ENCODE data around the gene UBE2R2. TPM values are rescaled to one million over a fixed set of nuclear protein-coding genes. Genes with fewer than 3 reads are reported as not detected.

UBE2R2 gene
- total RNA-seq, 1 donor from 2014 or later: 18.3 TPM

DNA sequence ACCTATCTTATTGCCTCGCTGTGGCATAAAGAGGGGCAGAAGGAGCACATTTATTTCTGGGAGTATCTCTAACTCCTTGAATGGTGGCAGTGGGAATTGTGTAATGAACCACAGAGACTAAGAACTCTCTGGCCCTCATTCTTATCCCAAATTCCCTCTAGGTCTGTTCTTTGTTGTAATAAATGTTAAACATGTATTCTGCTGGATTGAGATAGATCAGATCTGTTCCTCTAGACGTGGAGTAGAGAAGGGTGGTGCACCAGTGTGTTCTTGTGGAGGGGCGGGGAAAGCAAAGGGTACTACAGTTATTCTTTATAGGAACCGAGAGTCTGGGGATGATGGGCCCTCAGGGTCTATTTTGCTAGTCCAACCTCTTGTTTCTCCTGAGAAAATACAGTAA, 90.4 kb downstream of the UBE2R2 start:
- H3K27ac ChIP-seq (ENCODE audit: low read depth, low read length): no peak overlapping the region
- no peak overlapping the region for H3K9ac ChIP-seq (ENCODE audit: low read depth in 1 of 3, low read length in 3 of 3)
- H3K4me3 ChIP-seq (ENCODE audit: low read length in 3 of 3): no peak overlapping the region
- H3K36me3 ChIP-seq (ENCODE audit: control insufficient read depth in 3 of 3, insufficient read depth in 3 of 3, low read length in 3 of 3): peaks cover 0 to 4% (median 0%) of the 10 kb centered on the region in 3 donors
- H3K9me3 ChIP-seq (ENCODE audit: control insufficient read depth in 3 of 3, low read length in 3 of 3): no peaks in the 10 kb centered on the region
- H3K4me1 ChIP-seq (ENCODE audit: control insufficient read depth in 3 of 3, insufficient read depth in 3 of 3, low read length in 3 of 3): peaks cover 0 to 9% (median 8%) of the 10 kb centered on the region in 3 donors
- no peaks in the 10 kb centered on the region for H3K27me3 ChIP-seq (ENCODE audit: control insufficient read depth in 3 of 3, insufficient read depth in 3 of 3, low read length in 3 of 3)

DNA sequence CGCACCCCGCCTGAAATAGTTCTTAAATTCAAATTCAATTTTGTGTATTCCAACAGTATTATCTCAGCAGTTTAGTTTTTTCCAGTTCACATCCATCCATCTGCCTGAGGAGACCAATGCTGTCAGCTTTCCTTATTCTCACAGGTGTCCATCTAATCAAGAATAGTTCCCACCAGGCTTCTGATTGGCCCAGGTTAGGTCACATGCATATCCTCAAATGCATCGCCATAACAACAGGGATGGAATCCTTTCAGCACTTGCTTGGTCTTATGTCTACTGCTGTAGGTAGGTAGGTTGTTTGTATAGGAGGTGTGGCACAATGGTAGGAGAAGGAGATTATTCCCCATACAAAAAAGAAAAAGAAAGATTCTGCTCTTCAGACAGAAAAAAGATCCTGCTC, 91.2 kb downstream of the UBE2R2 start:
- H3K27me3 ChIP-seq (ENCODE audit: control insufficient read depth in 3 of 3, insufficient read depth in 3 of 3, low read length in 3 of 3): no peaks in the 10 kb centered on the region
- H3K9ac ChIP-seq (ENCODE audit: low read depth in 1 of 3, low read length in 3 of 3): no peak overlapping the region
- H3K4me1 ChIP-seq (ENCODE audit: control insufficient read depth in 3 of 3, insufficient read depth in 3 of 3, low read length in 3 of 3): peaks cover 0 to 9% (median 8%) of the 10 kb centered on the region in 3 donors
- H3K27ac ChIP-seq (ENCODE audit: low read depth, low read length): no peak overlapping the region
- no peak overlapping the region for H3K4me3 ChIP-seq (ENCODE audit: low read length in 3 of 3)
- H3K36me3 ChIP-seq (ENCODE audit: control insufficient read depth in 3 of 3, insufficient read depth in 3 of 3, low read length in 3 of 3): peaks cover 1 to 9% (median 4%) of the 10 kb centered on the region in 3 donors
- no peaks in the 10 kb centered on the region for H3K9me3 ChIP-seq (ENCODE audit: control insufficient read depth in 3 of 3, low read length in 3 of 3)

DNA sequence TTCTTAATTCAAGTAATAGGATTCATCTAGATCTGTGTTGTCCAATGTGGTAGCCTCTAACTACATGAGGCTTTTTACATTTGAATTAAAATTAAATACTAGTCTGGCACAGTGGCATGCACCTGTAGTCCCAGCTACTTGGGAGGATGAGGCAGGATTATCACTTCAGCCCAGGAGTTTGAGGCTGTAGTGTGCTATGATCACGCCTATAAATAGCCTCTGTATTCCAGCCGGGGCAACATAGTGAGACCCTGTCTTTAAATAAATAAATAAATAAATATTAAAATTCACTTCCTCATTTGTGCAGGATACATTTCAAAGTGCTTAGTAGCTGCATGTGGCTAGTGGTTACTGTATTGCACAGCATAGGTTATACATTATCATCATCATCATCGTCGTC, 91.8 kb downstream of the UBE2R2 start:
- H3K36me3 ChIP-seq (ENCODE audit: control insufficient read depth in 3 of 3, insufficient read depth in 3 of 3, low read length in 3 of 3): peaks cover 3 to 10% (median 7%) of the 10 kb centered on the region in 3 donors

DNA sequence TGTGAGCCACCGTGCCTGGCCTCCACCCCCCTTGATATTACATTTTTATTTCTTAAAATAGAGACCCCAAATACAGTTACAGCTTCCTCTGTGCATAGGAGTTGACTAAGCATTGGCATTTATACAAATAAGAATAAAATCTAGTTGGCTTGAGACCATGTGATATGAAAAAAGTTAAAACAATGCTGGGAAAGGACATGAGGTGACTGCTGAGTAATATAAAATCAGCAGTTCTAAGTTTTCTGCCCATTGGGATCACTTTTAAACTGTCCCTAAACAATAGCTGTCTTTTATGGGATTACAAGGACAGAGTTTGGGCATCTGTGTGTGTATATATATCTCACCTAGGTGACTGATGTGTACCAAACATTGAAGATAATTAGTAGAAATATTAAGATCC, 96.6 kb downstream of the UBE2R2 start:
- H3K9me3 ChIP-seq (ENCODE audit: control insufficient read depth in 3 of 3, low read length in 3 of 3): no peaks in the 10 kb centered on the region
- no peaks in the 10 kb centered on the region for H3K4me1 ChIP-seq (ENCODE audit: control insufficient read depth in 3 of 3, insufficient read depth in 3 of 3, low read length in 3 of 3)
- H3K9ac ChIP-seq (ENCODE audit: low read depth in 1 of 3, low read length in 3 of 3): no peak overlapping the region
- H3K36me3 ChIP-seq (ENCODE audit: control insufficient read depth in 3 of 3, insufficient read depth in 3 of 3, low read length in 3 of 3): peaks cover 17 to 29% (median 22%) of the 10 kb centered on the region in 3 donors
- H3K4me3 ChIP-seq (ENCODE audit: low read length in 3 of 3): no peak overlapping the region
- H3K27ac ChIP-seq (ENCODE audit: low read depth, low read length): no peak overlapping the region
- no peaks in the 10 kb centered on the region for H3K27me3 ChIP-seq (ENCODE audit: control insufficient read depth in 3 of 3, insufficient read depth in 3 of 3, low read length in 3 of 3)

More for the DNA sequence above, 91.8 kb downstream of the UBE2R2 start:
- H3K4me3 ChIP-seq (ENCODE audit: low read length in 3 of 3): no peak overlapping the region
- H3K9me3 ChIP-seq (ENCODE audit: control insufficient read depth in 3 of 3, low read length in 3 of 3): no peaks in the 10 kb centered on the region
- no peak overlapping the region for H3K9ac ChIP-seq (ENCODE audit: low read depth in 1 of 3, low read length in 3 of 3)
- no peaks in the 10 kb centered on the region for H3K27me3 ChIP-seq (ENCODE audit: control insufficient read depth in 3 of 3, insufficient read depth in 3 of 3, low read length in 3 of 3)
- no peak overlapping the region for H3K27ac ChIP-seq (ENCODE audit: low read depth, low read length)
- peaks cover 0 to 9% (median 8%) of the 10 kb centered on the region in 3 donors for H3K4me1 ChIP-seq (ENCODE audit: control insufficient read depth in 3 of 3, insufficient read depth in 3 of 3, low read length in 3 of 3)

DNA sequence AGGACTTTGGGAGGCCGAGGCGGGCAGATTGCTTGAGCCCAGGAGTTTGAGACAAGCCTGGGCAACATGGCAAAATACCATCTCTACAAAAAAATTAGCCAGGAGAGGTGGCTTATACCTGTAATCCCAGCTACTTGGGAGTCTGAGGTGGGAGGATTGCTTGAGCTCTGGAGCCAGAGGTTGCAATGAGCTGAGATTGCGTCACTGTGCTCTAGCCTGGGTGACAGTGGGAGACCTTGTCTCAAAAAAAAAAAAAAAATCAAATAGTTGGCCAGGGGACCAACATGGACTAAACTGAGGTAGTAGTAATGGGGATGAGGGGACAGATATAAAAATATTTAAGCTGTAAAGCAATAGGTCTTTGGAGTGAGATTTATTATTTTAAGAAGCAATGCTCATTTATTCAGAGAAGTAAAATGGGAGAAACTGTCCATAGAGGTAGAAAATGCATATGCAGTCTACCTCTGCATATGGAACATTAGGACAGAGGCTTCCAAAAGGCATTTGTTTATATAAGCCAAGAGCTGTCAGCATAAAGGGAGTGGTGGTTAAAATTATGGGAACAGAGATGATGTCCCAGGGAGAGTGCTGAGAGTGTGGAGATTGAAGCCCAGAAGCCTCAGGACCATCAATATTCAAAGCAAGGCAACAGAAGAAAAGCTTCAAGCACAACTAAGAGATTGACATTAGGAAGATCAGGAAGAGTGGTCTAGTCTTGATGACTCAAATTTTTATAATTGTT, 98.1 kb downstream of the UBE2R2 start:
- H3K9me3 ChIP-seq (ENCODE audit: control insufficient read depth in 3 of 3, low read length in 3 of 3): no peaks in the 10 kb centered on the region
- no peak overlapping the region for H3K4me3 ChIP-seq (ENCODE audit: low read length in 3 of 3)
- no peaks in the 10 kb centered on the region for H3K4me1 ChIP-seq (ENCODE audit: control insufficient read depth in 3 of 3, insufficient read depth in 3 of 3, low read length in 3 of 3)
- H3K27me3 ChIP-seq (ENCODE audit: control insufficient read depth in 3 of 3, insufficient read depth in 3 of 3, low read length in 3 of 3): no peaks in the 10 kb centered on the region
- peaks cover 25 to 36% (median 30%) of the 10 kb centered on the region in 3 donors for H3K36me3 ChIP-seq (ENCODE audit: control insufficient read depth in 3 of 3, insufficient read depth in 3 of 3, low read length in 3 of 3)
- no peak overlapping the region for H3K27ac ChIP-seq (ENCODE audit: low read depth, low read length)
- no peak overlapping the region for H3K9ac ChIP-seq (ENCODE audit: low read depth in 1 of 3, low read length in 3 of 3)

DNA sequence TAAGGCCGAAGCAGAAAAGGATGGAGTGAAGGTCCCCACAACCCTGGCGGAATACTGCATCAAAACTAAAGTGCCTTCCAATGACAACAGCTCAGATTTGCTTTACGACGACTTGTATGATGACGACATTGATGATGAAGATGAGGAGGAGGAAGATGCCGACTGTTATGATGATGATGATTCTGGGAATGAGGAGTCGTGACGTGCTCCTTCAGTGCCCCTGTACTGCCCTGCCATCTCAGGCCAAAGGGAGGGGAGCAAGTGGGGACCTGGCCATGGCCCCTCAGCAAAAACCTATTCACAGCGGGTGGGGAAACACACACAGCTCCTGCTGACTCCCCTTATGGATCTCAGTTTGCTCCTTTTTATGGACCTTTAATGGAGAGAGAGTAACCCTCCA, 100.1 kb downstream of the UBE2R2 start:
- Histone ChIP-seq H3K27ac (ENCODE audit: low read depth, low read length) (no peak overlapping the region), H3K9me3 (ENCODE audit: control insufficient read depth in 3 of 3, low read length in 3 of 3) (no peaks in the 10 kb centered on the region), H3K36me3 (ENCODE audit: control insufficient read depth in 3 of 3, insufficient read depth in 3 of 3, low read length in 3 of 3) (peaks cover 32 to 52% (median 43%) of the 10 kb centered on the region in 3 donors), H3K9ac (ENCODE audit: low read depth in 1 of 3, low read length in 3 of 3) (no peak overlapping the region), H3K27me3 (ENCODE audit: control insufficient read depth in 3 of 3, insufficient read depth in 3 of 3, low read length in 3 of 3) (no peaks in the 10 kb centered on the region), H3K4me3 (ENCODE audit: low read length in 3 of 3) (no peak overlapping the region), H3K4me1 (ENCODE audit: control insufficient read depth in 3 of 3, insufficient read depth in 3 of 3, low read length in 3 of 3) (no peaks in the 10 kb centered on the region)

DNA sequence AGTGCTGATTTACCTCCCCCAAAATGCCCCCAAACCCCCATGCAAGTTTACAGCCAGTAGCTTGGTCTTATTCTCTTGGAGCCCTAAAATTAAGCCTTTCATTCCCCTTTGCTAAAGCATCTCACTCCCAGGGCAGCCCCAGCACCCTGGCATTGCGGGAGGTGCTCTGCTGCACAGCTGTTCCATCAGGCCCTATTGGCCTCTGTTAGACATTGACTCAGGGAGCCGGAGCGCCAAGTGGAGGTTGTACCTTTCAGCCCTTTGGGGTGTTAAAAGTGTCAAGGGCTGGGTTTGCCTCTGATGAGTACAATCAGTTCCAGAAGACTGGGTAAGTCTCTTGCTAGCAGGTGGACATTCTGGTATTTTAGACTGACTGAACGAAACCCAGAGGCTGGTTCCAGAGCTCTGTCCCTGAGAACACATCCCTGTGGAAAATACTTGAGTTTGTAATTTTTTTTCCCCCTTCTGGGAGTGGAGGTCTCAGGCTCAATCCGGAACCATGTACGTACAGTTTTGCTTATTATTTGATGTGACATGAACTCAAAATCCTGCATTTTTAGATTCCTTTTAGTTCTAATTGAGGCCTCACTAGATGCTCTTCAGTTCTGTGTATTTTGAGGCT, 102.4 kb downstream of the UBE2R2 start:
- Histone ChIP-seq H3K27ac (ENCODE audit: low read depth, low read length) (no peak overlapping the region), H3K4me3 (ENCODE audit: low read length in 3 of 3) (no peak overlapping the region), H3K4me1 (ENCODE audit: control insufficient read depth in 3 of 3, insufficient read depth in 3 of 3, low read length in 3 of 3) (peaks cover 0 to 16% (median 12%) of the 10 kb centered on the region in 3 donors), H3K36me3 (ENCODE audit: control insufficient read depth in 3 of 3, insufficient read depth in 3 of 3, low read length in 3 of 3) (peaks cover 49 to 69% (median 57%) of the 10 kb centered on the region in 3 donors), H3K27me3 (ENCODE audit: control insufficient read depth in 3 of 3, insufficient read depth in 3 of 3, low read length in 3 of 3) (no peaks in the 10 kb centered on the region), H3K9ac (ENCODE audit: low read depth in 1 of 3, low read length in 3 of 3) (no peak overlapping the region), H3K9me3 (ENCODE audit: control insufficient read depth in 3 of 3, low read length in 3 of 3) (no peaks in the 10 kb centered on the region)

DNA sequence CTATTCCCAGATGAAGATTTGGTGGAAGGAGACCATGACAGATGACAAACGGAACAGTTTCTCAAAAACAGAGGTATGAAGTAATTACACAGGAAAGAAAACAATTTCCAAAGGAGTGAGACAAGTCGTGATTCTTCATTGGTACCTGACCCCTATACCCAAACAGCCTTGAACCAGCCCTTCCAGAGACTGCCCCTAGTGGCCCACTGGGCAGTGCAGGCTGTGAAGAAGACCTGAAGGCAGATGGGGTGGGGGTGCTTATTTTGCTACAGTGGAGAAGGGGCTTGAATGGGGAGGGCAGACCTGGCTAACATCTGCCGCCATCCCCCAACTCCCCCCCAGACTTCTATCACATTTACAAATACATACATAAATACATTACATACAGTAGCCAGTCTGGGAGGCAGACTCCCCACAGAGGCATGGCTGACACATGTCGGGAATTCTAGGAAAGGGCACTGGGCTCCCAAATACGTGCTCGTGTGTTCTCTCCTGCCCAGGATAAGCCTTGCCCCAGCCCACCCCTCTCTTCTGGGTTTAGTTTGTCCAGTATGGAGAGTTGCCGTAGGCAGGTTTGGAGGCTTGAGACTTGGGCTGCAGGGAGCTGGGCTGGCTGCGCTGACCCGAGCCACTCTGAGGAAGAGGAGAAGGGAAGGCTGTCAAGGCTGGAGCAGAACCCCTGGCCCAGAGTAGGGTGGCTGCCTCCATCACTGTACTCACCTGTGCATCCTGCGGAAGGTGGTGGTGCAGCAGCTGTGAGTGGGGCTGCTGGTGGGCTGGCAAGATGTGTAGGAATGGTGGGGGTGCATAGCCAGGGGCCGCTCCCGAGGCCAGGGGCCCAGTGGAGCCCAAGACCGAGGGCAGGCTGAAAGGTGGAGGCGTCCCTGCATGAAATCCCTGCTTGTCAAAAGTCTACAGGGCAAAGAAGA, 105.3 kb downstream of the UBE2R2 start:
- peaks cover 9 to 35% (median 27%) of the 10 kb centered on the region in 3 donors for H3K4me1 ChIP-seq (ENCODE audit: control insufficient read depth in 3 of 3, insufficient read depth in 3 of 3, low read length in 3 of 3)

DNA sequence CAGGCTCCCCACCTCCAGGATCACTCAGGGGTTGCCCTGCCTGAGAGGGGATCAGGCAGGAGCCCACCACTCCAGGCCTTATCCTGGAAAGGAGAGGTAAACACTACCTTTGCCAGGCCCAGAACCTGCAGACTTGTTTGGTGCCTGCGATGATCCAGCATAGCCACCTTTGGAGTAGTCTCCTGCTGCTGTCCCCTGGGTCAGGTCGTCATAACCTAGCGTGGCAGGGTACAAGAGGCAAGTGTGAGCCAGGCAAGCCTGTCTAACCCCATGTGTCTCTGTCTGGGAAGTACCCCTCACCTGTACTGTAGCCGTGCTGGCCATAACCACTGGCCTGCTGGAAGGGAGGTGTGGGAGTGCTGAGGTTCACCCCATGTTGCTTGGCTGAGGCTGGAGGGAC, 106.1 kb downstream of the UBE2R2 start:
- no peaks in the 10 kb centered on the region for H3K9me3 ChIP-seq (ENCODE audit: control insufficient read depth in 3 of 3, low read length in 3 of 3)
- H3K27me3 ChIP-seq (ENCODE audit: control insufficient read depth in 3 of 3, insufficient read depth in 3 of 3, low read length in 3 of 3): no peaks in the 10 kb centered on the region
- peaks cover 9 to 35% (median 27%) of the 10 kb centered on the region in 3 donors for H3K4me1 ChIP-seq (ENCODE audit: control insufficient read depth in 3 of 3, insufficient read depth in 3 of 3, low read length in 3 of 3)
- H3K36me3 ChIP-seq (ENCODE audit: control insufficient read depth in 3 of 3, insufficient read depth in 3 of 3, low read length in 3 of 3): peaks cover 66 to 83% (median 77%) of the 10 kb centered on the region in 3 donors
- peak overlapping the region in 1 of 3 donors; percentile 50 for H3K9ac ChIP-seq (ENCODE audit: low read depth in 1 of 3, low read length in 3 of 3)
- no peak overlapping the region for H3K27ac ChIP-seq (ENCODE audit: low read depth, low read length)
- no peak overlapping the region for H3K4me3 ChIP-seq (ENCODE audit: low read length in 3 of 3)

More for the DNA sequence above, 105.3 kb downstream of the UBE2R2 start:
- Histone ChIP-seq H3K27ac (ENCODE audit: low read depth, low read length) (no peak overlapping the region), H3K9ac (ENCODE audit: low read depth in 1 of 3, low read length in 3 of 3) (no peak overlapping the region), H3K27me3 (ENCODE audit: control insufficient read depth in 3 of 3, insufficient read depth in 3 of 3, low read length in 3 of 3) (no peaks in the 10 kb centered on the region), H3K4me3 (ENCODE audit: low read length in 3 of 3) (no peak overlapping the region), H3K36me3 (ENCODE audit: control insufficient read depth in 3 of 3, insufficient read depth in 3 of 3, low read length in 3 of 3) (peaks cover 64 to 77% (median 76%) of the 10 kb centered on the region in 3 donors), H3K9me3 (ENCODE audit: control insufficient read depth in 3 of 3, low read length in 3 of 3) (no peaks in the 10 kb centered on the region)
